SK-N-SH (cell line): ENCODE results near the gene MGAT5. TPM values are rescaled to one million over a fixed set of nuclear protein-coding genes. Genes with fewer than 3 reads are reported as not detected.

Experiments used
- CTCF ChIA-PET: fragments of 300-600, 350-600 bp; formaldehyde crosslinking; extraction: SDS; loops from one replicate; lab custom pipeline; 2021; lab: Yijun Ruan, JAX
- POLR2A ChIA-PET: fragments of 350-600 bp; sonication (Branson Sonifier 250); formaldehyde crosslinking; extraction: SDS; loops from one replicate; lab custom pipeline; 2020; ENCODE audit warnings: antibody characterized with exemption, inconsistent platforms; lab: Yijun Ruan, JAX
- DNase-seq: peaks from one replicate; pipeline ENCODE4 v3.0.0; 2012
- H2AFZ ChIP-seq: fragments of 200-600 bp; sonication (generic); 2 replicates; pipeline ENCODE4 v1.8.1; 2016; ENCODE audit warnings: antibody characterized with exemption, mild to moderate bottlenecking, low read depth
- H3F3A ChIP-seq: fragments of 200-600 bp; sonication (generic); replicated peaks from 2 replicates; pipeline ENCODE3; 2016; ENCODE audit warnings: antibody characterized with exemption, mild to moderate bottlenecking; ENCODE audit not compliant: insufficient read depth
- H3K27ac ChIP-seq, 2 experiments: fragments of 200-500 bp in 1 of 2; fragments of 200-600 bp in 1 of 2; sonication (Bioruptor generic) in 1 of 2; sonication (generic), shearing (Covaris generic) in 1 of 2; 2 replicates each; pipeline versions ENCODE4 v1.5.1 to v1.6.1; 2014 to 2016; ENCODE audit warnings: low read depth in 2 of 2, inconsistent platforms in 1 of 2, low read length in 1 of 2, mild to moderate bottlenecking in 1 of 2, mixed read lengths in 1 of 2
- H3K27me3 ChIP-seq: fragments of 200-600 bp; sonication (generic), shearing (Covaris generic); 2 replicates; pipeline ENCODE4 v1.6.1; 2016; ENCODE audit warnings: mixed run types; ENCODE audit not compliant: insufficient read depth
- H3K36me3 ChIP-seq, 2 experiments: fragments of 200-500 bp in 1 of 2; fragments of 200-600 bp in 1 of 2; sonication (Bioruptor generic) in 1 of 2; sonication (generic) in 1 of 2; replicated peaks in 1 of 2; 2 replicates each; pipeline versions ENCODE3 to v1.5.1; 2014 to 2016; ENCODE audit warnings: low read length in 1 of 2, mild to moderate bottlenecking in 1 of 2; ENCODE audit not compliant: insufficient read depth in 2 of 2, control insufficient read depth in 1 of 2
- H3K4me1 ChIP-seq, 2 experiments: fragments of 200-500 bp in 1 of 2; fragments of 200-600 bp in 1 of 2; sonication (Bioruptor generic) in 1 of 2; sonication (generic), shearing (Covaris generic) in 1 of 2; 2 replicates each; pipeline versions ENCODE4 v1.5.1 to v1.6.1; 2014 to 2016; ENCODE audit warnings: low read depth in 1 of 2, low read length in 1 of 2, mixed run types in 1 of 2; ENCODE audit not compliant: insufficient read depth in 2 of 2, control insufficient read depth in 1 of 2
- H3K4me2 ChIP-seq: fragments of 200-600 bp; sonication (generic), shearing (Covaris generic); 2 replicates; pipeline ENCODE4 v1.6.1; 2017; ENCODE audit warnings: mixed run types
- H3K4me3 ChIP-seq, 2 experiments: fragments of 200-500 bp in 1 of 2; fragments of 200-600 bp in 1 of 2; sonication (Bioruptor generic) in 1 of 2; sonication (generic), shearing (Covaris generic) in 1 of 2; 2 replicates each; pipeline versions ENCODE4 v1.5.1 to v1.8.1; 2014 to 2016; ENCODE audit warnings: low read depth in 2 of 2, inconsistent platforms in 1 of 2, low read length in 1 of 2, mild to moderate bottlenecking in 1 of 2, mixed read lengths in 1 of 2, moderate library complexity in 1 of 2
- H3K79me2 ChIP-seq: fragments of 200-600 bp; sonication (generic); 2 replicates; pipeline ENCODE4 v1.8.1; 2017; ENCODE audit warnings: mild to moderate bottlenecking; ENCODE audit not compliant: insufficient read depth
- H3K9ac ChIP-seq: fragments of 200-600 bp; sonication (generic); 2 replicates; pipeline ENCODE4 v1.6.1; 2017; ENCODE audit warnings: mixed run types
- H3K9me2 ChIP-seq: fragments of 200-600 bp; sonication (generic); 2 replicates; pipeline ENCODE4 v1.6.1; 2017; ENCODE audit warnings: mixed run types
- H3K9me3 ChIP-seq: fragments of 200-600 bp; sonication (generic); 2 replicates; pipeline ENCODE4 v1.6.1; 2017; ENCODE audit warnings: mixed run types, mild to moderate bottlenecking, moderate library complexity
- H4K20me1 ChIP-seq: fragments of 200-600 bp; sonication (generic); 2 replicates; pipeline ENCODE4 v1.6.1; 2017; ENCODE audit warnings: mild to moderate bottlenecking, mixed run types; ENCODE audit not compliant: insufficient read depth
- CHD2 ChIP-seq: fragments of 150-350 bp; IDR thresholded peaks from 2 replicates; pipeline ENCODE4 v1.6.1; 2018; ENCODE audit warnings: low read length; ENCODE audit not compliant: partially characterized antibody
- EZH2phosphoT487 ChIP-seq: fragments of 200-600 bp; sonication (generic); IDR thresholded peaks from 2 replicates; pipeline ENCODE4 v1.6.1; 2017; ENCODE audit warnings: low read depth, mixed run types, mild to moderate bottlenecking, antibody characterized with exemption, moderate library complexity, borderline replicate concordance
- FOXM1 ChIP-seq: IDR thresholded peaks from 2 replicates; pipeline ENCODE4 v1.4.0; 2012; ENCODE audit warnings: low read depth, mild to moderate bottlenecking
- GATA2 ChIP-seq: sonication (generic); formaldehyde crosslinking; IDR thresholded peaks from 2 replicates; pipeline ENCODE4 v1.5.0; 2020; ENCODE audit warnings: mild to moderate bottlenecking, missing genetic modification reagents
- MEF2A ChIP-seq: IDR thresholded peaks from 2 replicates; pipeline ENCODE4 v1.4.0; 2012; ENCODE audit warnings: low read depth, borderline replicate concordance
- MXI1 ChIP-seq: IDR thresholded peaks from 2 replicates; pipeline ENCODE4 v1.6.1; 2012; ENCODE audit warnings: mild to moderate bottlenecking, low read depth, low read length, improper control_type of control experiment
- NFIC ChIP-seq: IDR thresholded peaks from 2 replicates; pipeline ENCODE4 v1.4.0; 2012; ENCODE audit warnings: borderline replicate concordance
- RAD21 ChIP-seq: IDR thresholded peaks from 2 replicates; pipeline ENCODE4 v1.6.1; 2012; ENCODE audit warnings: mild to moderate bottlenecking, low read length
- RCOR1 ChIP-seq: fragments of 150-350 bp; IDR thresholded peaks from 2 replicates; pipeline ENCODE4 v1.6.1; 2017; ENCODE audit warnings: antibody characterized with exemption, low read length
- RXRA ChIP-seq: IDR thresholded peaks from 2 replicates; pipeline ENCODE4 v1.4.0; 2012; ENCODE audit warnings: low read depth, mild to moderate bottlenecking, borderline replicate concordance
- SMC3 ChIP-seq: IDR thresholded peaks from 2 replicates; pipeline ENCODE4 v1.6.1; 2012; ENCODE audit warnings: low read depth, low read length, improper control_type of control experiment
- TCF12 ChIP-seq: IDR thresholded peaks from 2 replicates; pipeline ENCODE4 v1.4.0; 2012
- YY1 ChIP-seq: IDR thresholded peaks from 2 replicates; pipeline ENCODE4 v1.4.0; 2012; ENCODE audit warnings: low read depth, mild to moderate bottlenecking
- WGBS: methylation state at CpG from one replicate; pipeline ENCODE4 v1.1.6; 2017; ENCODE audit warnings: low lambda C conversion rate; 5-methylcytosine and 5-hydroxymethylcytosine counted together
- polyA plus RNA-seq, 3 experiments: library from polyadenylated mRNA; depleted of rRNA; stranded (reverse); fragments of >200 nt; gene quantifications; 2 replicates each; pipeline ENCODE4 v1.2.3, GENCODE V29; 2012
- TF ChIP-seq, protein P1 (sequence below): IDR thresholded peaks from 2 replicates; pipeline ENCODE4 v1.4.0; 2012; ENCODE audit warnings: low read depth, borderline replicate concordance
- TF ChIP-seq, protein P2 (sequence below): fragments of 150-350 bp; IDR thresholded peaks from 2 replicates; pipeline ENCODE4 v1.6.1; 2017; ENCODE audit warnings: antibody characterized with exemption, low read length, low read depth, borderline replicate concordance
- TF ChIP-seq, protein P3 (sequence below): fragments of 150-350 bp; IDR thresholded peaks from 2 replicates; pipeline ENCODE4 v1.6.1; 2016; ENCODE audit warnings: mild to moderate bottlenecking, low read depth, low read length
- TF ChIP-seq, protein P4 (sequence below): IDR thresholded peaks from 2 replicates; pipeline ENCODE4; 2012

Gene MGAT5
- polyA plus RNA-seq, 1 of the 3 experiments (the other 2 are of a cell fraction): 18.2 TPM

DNA sequence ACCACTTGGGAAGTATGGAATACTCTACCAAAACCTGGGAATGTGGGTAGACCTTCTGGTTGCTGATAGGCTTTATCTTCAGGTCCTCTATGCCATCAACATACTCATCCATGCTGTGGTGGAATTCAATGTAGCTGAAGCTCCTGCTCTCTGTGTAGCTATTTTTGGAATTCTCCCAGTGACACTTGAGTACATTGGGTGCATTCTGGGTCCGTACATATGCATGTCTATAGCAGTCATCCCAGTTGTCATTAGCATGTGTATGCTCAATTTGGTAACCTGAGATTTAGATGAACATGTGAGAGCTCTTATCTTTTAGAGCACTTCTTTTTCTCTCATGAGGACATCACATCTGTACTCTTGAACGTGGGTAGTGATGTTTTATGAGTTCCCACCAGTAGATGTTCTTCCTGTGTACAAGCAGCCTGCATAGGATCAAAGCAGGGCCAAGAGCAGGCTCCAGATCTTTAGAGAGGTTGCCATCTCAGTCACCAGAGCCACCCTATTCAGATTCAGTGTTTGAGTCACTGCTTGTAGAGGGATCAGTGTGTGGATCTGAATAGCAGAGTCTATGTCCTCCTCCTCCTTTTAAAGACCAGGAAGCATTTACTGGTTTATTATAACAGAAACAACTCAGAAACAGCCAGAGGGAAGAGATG lies 65.9 kb downstream of the MGAT5 start:
- Histone ChIP-seq H3K27me3 (no peaks in the 10 kb centered on the region), H2AFZ (no peak overlapping the region), H3K9me3 (no peaks in the 10 kb centered on the region), H3K4me1 (peaks cover 0 to 23% of the 10 kb centered on the region in 2 experiments; a peak in 2 of 4 replicates), H3K27ac (no peak overlapping the region; a peak in 1 of 4 replicates), H3K9ac (no peak overlapping the region), H3F3A (no peaks in the 10 kb centered on the region), H3K79me2 (no peaks in the 10 kb centered on the region), H4K20me1 (no peaks in the 10 kb centered on the region), H3K4me3 (no peak overlapping the region), H3K9me2 (no peaks in the 10 kb centered on the region), H3K4me2 (no peak overlapping the region), H3K36me3 (peaks cover 0 to 14% of the 10 kb centered on the region in 2 experiments)
- CTCF ChIA-PET: interaction anchor here (1.0 to 1.6 kb wide), 5 partner anchors 19 to 132 kb away, joined by 3 to 7 read pairs (median 3); no protein-coding TSS in a partner anchor
- 47% methylated on average over 2 of the region's 2 CpGs for WGBS
- TF ChIP-seq EZH2phosphoT487 (no peak), MEF2A (no peak), NFIC (no peak), RAD21 (no peak), MXI1 (no peak), TCF12 (no peak), SMC3 (no peak), FOXM1 (no peak), YY1 (no peak), CHD2 (no peak), RCOR1 (no peak)
- TF ChIP-seq, protein P1, sequence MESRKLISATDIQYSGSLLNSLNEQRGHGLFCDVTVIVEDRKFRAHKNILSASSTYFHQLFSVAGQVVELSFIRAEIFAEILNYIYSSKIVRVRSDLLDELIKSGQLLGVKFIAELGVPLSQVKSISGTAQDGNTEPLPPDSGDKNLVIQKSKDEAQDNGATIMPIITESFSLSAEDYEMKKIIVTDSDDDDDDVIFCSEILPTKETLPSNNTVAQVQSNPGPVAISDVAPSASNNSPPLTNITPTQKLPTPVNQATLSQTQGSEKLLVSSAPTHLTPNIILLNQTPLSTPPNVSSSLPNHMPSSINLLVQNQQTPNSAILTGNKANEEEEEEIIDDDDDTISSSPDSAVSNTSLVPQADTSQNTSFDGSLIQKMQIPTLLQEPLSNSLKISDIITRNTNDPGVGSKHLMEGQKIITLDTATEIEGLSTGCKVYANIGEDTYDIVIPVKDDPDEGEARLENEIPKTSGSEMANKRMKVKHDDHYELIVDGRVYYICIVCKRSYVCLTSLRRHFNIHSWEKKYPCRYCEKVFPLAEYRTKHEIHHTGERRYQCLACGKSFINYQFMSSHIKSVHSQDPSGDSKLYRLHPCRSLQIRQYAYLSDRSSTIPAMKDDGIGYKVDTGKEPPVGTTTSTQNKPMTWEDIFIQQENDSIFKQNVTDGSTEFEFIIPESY: no peak
- TF ChIP-seq, protein P2, sequence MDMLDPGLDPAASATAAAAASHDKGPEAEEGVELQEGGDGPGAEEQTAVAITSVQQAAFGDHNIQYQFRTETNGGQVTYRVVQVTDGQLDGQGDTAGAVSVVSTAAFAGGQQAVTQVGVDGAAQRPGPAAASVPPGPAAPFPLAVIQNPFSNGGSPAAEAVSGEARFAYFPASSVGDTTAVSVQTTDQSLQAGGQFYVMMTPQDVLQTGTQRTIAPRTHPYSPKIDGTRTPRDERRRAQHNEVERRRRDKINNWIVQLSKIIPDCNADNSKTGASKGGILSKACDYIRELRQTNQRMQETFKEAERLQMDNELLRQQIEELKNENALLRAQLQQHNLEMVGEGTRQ: no peak
- no peak for DNase-seq
- POLR2A ChIA-PET: no interaction called here

DNA sequence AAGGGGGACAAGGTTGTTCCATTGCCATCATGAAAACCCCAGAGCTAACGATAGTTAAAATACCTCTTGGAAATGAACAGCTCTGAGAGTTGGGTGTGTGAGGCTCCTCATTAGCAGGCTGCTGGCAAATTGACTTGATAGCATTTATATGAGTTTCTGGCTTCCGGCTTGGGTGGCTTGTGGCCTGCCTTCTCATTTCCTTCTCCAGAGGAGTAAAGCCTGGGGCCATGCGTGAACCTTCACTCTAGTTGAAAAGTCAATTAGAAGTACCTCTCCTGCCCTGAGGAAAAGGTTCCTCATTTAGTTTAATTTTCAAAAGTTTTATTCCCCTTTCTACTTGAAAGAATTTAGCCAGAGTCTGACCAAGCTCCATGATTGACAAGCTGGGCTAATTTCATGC lies 67.1 kb downstream of the MGAT5 start:
- Histone ChIP-seq H3K4me2 (no peak overlapping the region), H3K9me3 (no peaks in the 10 kb centered on the region), H2AFZ (no peak overlapping the region), H3K4me1 (peaks cover 0 to 18% of the 10 kb centered on the region in 2 experiments; a peak in 2 of 4 replicates), H3K36me3 (peaks cover 0 to 14% of the 10 kb centered on the region in 2 experiments), H3F3A (no peaks in the 10 kb centered on the region), H3K27me3 (no peaks in the 10 kb centered on the region), H3K4me3 (no peak overlapping the region), H3K27ac (no peak overlapping the region), H4K20me1 (no peaks in the 10 kb centered on the region), H3K9me2 (no peaks in the 10 kb centered on the region), H3K79me2 (no peaks in the 10 kb centered on the region), H3K9ac (no peak overlapping the region)
- ChIA-PET POLR2A (no interaction called here), CTCF (interaction anchor here (1.6 to 4.0 kb wide), 2 partner anchors 18 to 75 kb away, joined by 3 to 21 read pairs; no protein-coding TSS in a partner anchor)
- 100% methylated on average over 3 of the region's 3 CpGs for WGBS
- no peak for DNase-seq
- TF ChIP-seq RXRA: no peak
- no peak for TF ChIP-seq GATA2 (CRISPR knock-in tag)
- no peak for TF ChIP-seq EZH2phosphoT487
- TF ChIP-seq, protein P3, sequence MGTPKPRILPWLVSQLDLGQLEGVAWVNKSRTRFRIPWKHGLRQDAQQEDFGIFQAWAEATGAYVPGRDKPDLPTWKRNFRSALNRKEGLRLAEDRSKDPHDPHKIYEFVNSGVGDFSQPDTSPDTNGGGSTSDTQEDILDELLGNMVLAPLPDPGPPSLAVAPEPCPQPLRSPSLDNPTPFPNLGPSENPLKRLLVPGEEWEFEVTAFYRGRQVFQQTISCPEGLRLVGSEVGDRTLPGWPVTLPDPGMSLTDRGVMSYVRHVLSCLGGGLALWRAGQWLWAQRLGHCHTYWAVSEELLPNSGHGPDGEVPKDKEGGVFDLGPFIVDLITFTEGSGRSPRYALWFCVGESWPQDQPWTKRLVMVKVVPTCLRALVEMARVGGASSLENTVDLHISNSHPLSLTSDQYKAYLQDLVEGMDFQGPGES: no peak
- TF ChIP-seq, protein P4, sequence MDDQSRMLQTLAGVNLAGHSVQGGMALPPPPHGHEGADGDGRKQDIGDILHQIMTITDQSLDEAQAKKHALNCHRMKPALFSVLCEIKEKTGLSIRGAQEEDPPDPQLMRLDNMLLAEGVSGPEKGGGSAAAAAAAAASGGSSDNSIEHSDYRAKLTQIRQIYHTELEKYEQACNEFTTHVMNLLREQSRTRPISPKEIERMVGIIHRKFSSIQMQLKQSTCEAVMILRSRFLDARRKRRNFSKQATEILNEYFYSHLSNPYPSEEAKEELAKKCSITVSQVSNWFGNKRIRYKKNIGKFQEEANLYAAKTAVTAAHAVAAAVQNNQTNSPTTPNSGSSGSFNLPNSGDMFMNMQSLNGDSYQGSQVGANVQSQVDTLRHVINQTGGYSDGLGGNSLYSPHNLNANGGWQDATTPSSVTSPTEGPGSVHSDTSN: no peak
